ENCODE results near the gene B4GALNT2. TPM values are rescaled to one million over a fixed set of nuclear protein-coding genes. Genes with fewer than 3 reads are reported as not detected.

Gene B4GALNT2
- total and polyA plus RNA-seq, 2 of the 8 experiments (the other 6 are each of a cell fraction or from before 2014, with no cell fraction given) = not detected

DNA sequence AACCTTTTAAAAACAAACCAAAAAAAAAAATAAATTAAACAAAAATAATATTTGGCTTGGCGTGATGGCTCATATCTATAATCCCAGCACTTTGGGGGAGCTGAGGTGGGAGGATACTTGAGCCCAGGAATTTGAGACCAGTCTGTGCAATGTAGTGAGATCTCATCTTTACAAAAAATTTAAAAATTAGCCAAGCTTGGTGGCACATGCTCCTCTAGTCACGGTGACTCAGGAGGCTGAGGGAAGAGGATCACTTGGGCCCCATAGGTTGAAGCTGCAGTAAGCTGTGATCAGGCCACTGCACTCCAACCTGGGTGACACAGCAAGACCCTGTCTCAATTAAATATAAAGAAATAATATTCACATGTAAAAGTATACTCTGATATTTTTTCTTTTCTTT lies 65.6 kb downstream of the B4GALNT2 start:
- Histone ChIP-seq H2BK5ac (ENCODE audit: low read depth, low read length) (no peak overlapping the region), H3K27me3 (replicated peaks in 1 of 4; ENCODE audit: control insufficient read depth in 3 of 4, extremely low read depth in 1 of 4, insufficient read depth in 3 of 4, low read length in 3 of 4) (no peaks in the 10 kb centered on the region; a peak in 1 of 7 replicates), H4K8ac (ENCODE audit: extremely low read depth, insufficient read depth, low read length) (no peak overlapping the region), H3K4me2 (ENCODE audit: insufficient read depth in 1 of 2, low read depth in 2 of 2, low read length in 2 of 2) (no peak overlapping the region), H3K9me3 (ENCODE audit: insufficient read depth in 2 of 2, low read depth in 1 of 2, low read length in 1 of 2) (no peaks in the 10 kb centered on the region), H2BK12ac (ENCODE audit: low read depth, low read length) (no peak overlapping the region), H4K5ac (ENCODE audit: insufficient read length, low read depth, low read length) (no peak overlapping the region), H3K56ac (replicated peaks; ENCODE audit: insufficient read length, low read depth, low read length) (no peak overlapping the region), H2BK15ac (ENCODE audit: low read length) (no peak overlapping the region), H4K91ac (replicated peaks; ENCODE audit: insufficient read length, low read length) (no peak overlapping the region), H2BK120ac (replicated peaks; ENCODE audit: low read depth, low read length) (no peak overlapping the region), H3K18ac (ENCODE audit: extremely low read depth, low read length) (no peak overlapping the region), H3K14ac (ENCODE audit: insufficient read length) (no peak overlapping the region), H3K23ac (ENCODE audit: insufficient read length) (no peak overlapping the region), H4K20me1 (replicated peaks in 1 of 2; ENCODE audit: control insufficient read depth in 1 of 2, insufficient read depth in 2 of 2, low read length in 2 of 2) (no peaks in the 10 kb centered on the region), H3K4me1 (replicated peaks in 1 of 4; ENCODE audit: control insufficient read depth in 3 of 4, insufficient read depth in 4 of 4, low read length in 3 of 4) (peaks cover 0 to 3% (median 1%) of the 10 kb centered on the region in 4 experiments; a peak in 1 of 7 replicates), H3K4ac (replicated peaks; ENCODE audit: insufficient read length, low read depth, low read length) (no peak overlapping the region), H3K36me3 (ENCODE audit: control insufficient read depth in 2 of 4, insufficient read depth in 4 of 4, low read length in 3 of 4) (no peaks in the 10 kb centered on the region), H2AK5ac (ENCODE audit: low read depth, low read length) (no peak overlapping the region), H3K9ac (replicated peaks in 1 of 4; ENCODE audit: extremely low read depth in 1 of 4, low read depth in 3 of 4, low read length in 3 of 4) (no peak overlapping the region), H3K4me3 (ENCODE audit: extremely low read depth in 1 of 4, insufficient read depth in 2 of 4, low read depth in 3 of 4, low read length in 4 of 4) (no peak overlapping the region), H3K27ac (ENCODE audit: low read depth, low read length) (no peak overlapping the region), H3K79me2 (ENCODE audit: control insufficient read depth in 1 of 2, insufficient read depth in 2 of 2, low read length in 2 of 2) (no peaks in the 10 kb centered on the region), H2BK20ac (ENCODE audit: low read length) (no peak overlapping the region), H3K23me2 (ENCODE audit: low read depth, low read length) (peaks cover 8% of the 10 kb centered on the region), H3K79me1 (ENCODE audit: low read depth, low read length) (no peaks in the 10 kb centered on the region), H2AFZ (ENCODE audit: low read length) (no peak overlapping the region)
- POLR2A ChIA-PET (ENCODE audit: partially characterized antibody) = interaction anchor here (1.4 kb wide), 2 partner anchors 11 to 28 kb away, joined by 3 to 5 read pairs; no protein-coding TSS in a partner anchor
- CTCF ChIA-PET (ENCODE audit: partially characterized antibody) = interaction anchor here (0.6 to 7.3 kb wide), 7 partner anchors 9 to 358 kb away, joined by 3 to 43 read pairs (median 4); no protein-coding TSS in a partner anchor
- DNase-seq (ENCODE audit: low read depth in 1 of 2, low spot score in 2 of 2) = no peak
- WGBS, 2 experiments (ENCODE audit: extremely low coverage in 1 of 2, insufficient coverage in 1 of 2, insufficient read length in 1 of 2, insufficient replicate concordance in 2 of 2, low coverage in 1 of 2, low lambda C conversion rate in 2 of 2, missing lambda C conversion rate in 1 of 2) = 97% methylated on average over 2 of the region's 2 CpGs; no CpG with 5 or more reads in 1 of the 2 experiments
- FAIRE-seq = no peak
- TF ChIP-seq MAFK (IDR thresholded peaks at IDR 0.05; ENCODE audit: low read depth, low read length) = no peak
- no peak for TF ChIP-seq YY1 (IDR thresholded peaks at IDR 0.05; ENCODE audit: low read depth, low read length)
- TF ChIP-seq BCL11A (IDR thresholded peaks at IDR 0.05; ENCODE audit: low read depth in 2 of 2, low read length in 2 of 2) = no peak
- TF ChIP-seq PHF8 (conservative IDR thresholded peaks at IDR 0.05; ENCODE audit: low read depth, low read length) = no peak
- no peak for TF ChIP-seq ZNF274 (IDR thresholded peaks at IDR 0.05; ENCODE audit: borderline replicate concordance, extremely low read depth, low read length)
- no peak for TF ChIP-seq TBP (IDR thresholded peaks at IDR 0.05; ENCODE audit: low read depth, low read length)
- no peak for TF ChIP-seq CHD2 (IDR thresholded peaks at IDR 0.05; ENCODE audit: low read length)
- TF ChIP-seq CBX5 (IDR thresholded peaks at IDR 0.05; ENCODE audit: low read depth, low read length) = no peak
- no peak for TF ChIP-seq CEBPB (IDR thresholded peaks at IDR 0.05; ENCODE audit: low read depth, low read length)
- no peak for TF ChIP-seq TCF12 (IDR thresholded peaks at IDR 0.05; ENCODE audit: low read depth, low read length)
- no peak for TF ChIP-seq RAD21 (IDR thresholded peaks at IDR 0.05 in 1 of 2, conservative IDR thresholded peaks at IDR 0.05 in 1 of 2; ENCODE audit: low read depth in 2 of 2, low read length in 2 of 2)
- no peak for TF ChIP-seq NRF1 (IDR thresholded peaks at IDR 0.05; ENCODE audit: low read depth, low read length)
